Measurements from ENCODE around the gene UVRAG.

GRCh38 chr11:76005756-76006155 is 190.7 kb downstream of the UVRAG start:
- no peak for TF ChIP-seq JUND (IDR thresholded peaks at IDR 0.05)
- TF ChIP-seq CTCF (IDR thresholded peaks at IDR 0.05; ENCODE audit: low read depth, low read length, missing input control): no peak
- no peak for TF ChIP-seq ATF3 (IDR thresholded peaks at IDR 0.05)
- TF ChIP-seq GABPA (IDR thresholded peaks at IDR 0.05 in 1 of 2, conservative IDR thresholded peaks at IDR 0.05 in 1 of 2): no peak
- TF ChIP-seq RAD21 (IDR thresholded peaks at IDR 0.05): no peak
